OCI-LY3 (cell line): ENCODE results near the gene SRRM1.
"Not testable (repeated sequence)": the region's sequence is repeated elsewhere in the genome, so short reads cannot be mapped to it uniquely, and the experiment has no call there.

Experiments used
- H2AFZ ChIP-seq: fragments of 200-600, 300-600 bp; shearing (Covaris generic); 2 replicates; pipeline ENCODE4 v1.6.0; 2014; ENCODE audit warnings: antibody characterized with exemption, low read depth, low read length
- H3K27ac ChIP-seq: fragments of 200-600, 300-600 bp; sonication (generic); 2 replicates; pipeline ENCODE4 v1.5.1; 2014; ENCODE audit warnings: mild to moderate bottlenecking, low read length, moderate library complexity, mixed read lengths
- H3K27me3 ChIP-seq: fragments of 200-600, 300-600 bp; sonication (generic); 2 replicates; pipeline ENCODE4 v1.6.1; 2014; ENCODE audit warnings: low read depth, low read length, mixed read lengths
- H3K36me3 ChIP-seq: fragments of 200-600, 300-600 bp; sonication (generic); replicated peaks from 2 replicates; pipeline ENCODE3; 2014; ENCODE audit warnings: low read depth, low read length, mixed read lengths
- H3K4me1 ChIP-seq: fragments of 300-600, 200-600 bp; sonication (generic); 2 replicates; pipeline ENCODE4 v1.6.1; 2014; ENCODE audit warnings: low read length, mixed read lengths
- H3K4me2 ChIP-seq: fragments of 200-600, 300-600 bp; sonication (generic); 2 replicates; pipeline ENCODE4 v1.6.1; 2014; ENCODE audit warnings: low read length, mixed read lengths
- H3K4me3 ChIP-seq: fragments of 300-600, 200-600 bp; sonication (generic); 2 replicates; pipeline ENCODE4 v1.5.1; 2014; ENCODE audit warnings: antibody characterized with exemption, mild to moderate bottlenecking, low read length, moderate library complexity
- H3K79me2 ChIP-seq: fragments of 300-600, 200-600 bp; shearing (Covaris generic); 2 replicates; pipeline ENCODE4 v1.6.1; 2014; ENCODE audit warnings: mild to moderate bottlenecking, low read length, mixed read lengths
- H3K9ac ChIP-seq: fragments of 300-600, 200-600 bp; shearing (Covaris generic); 2 replicates; pipeline ENCODE4 v1.6.0; 2014; ENCODE audit warnings: mild to moderate bottlenecking, low read length, moderate library complexity
- H3K9me3 ChIP-seq: fragments of 200-600, 300-600 bp; shearing (Covaris generic); 2 replicates; pipeline ENCODE4 v1.6.1; 2014; ENCODE audit warnings: low read length, mixed read lengths; ENCODE audit not compliant: insufficient read depth
- H4K20me1 ChIP-seq: fragments of 200-600, 300-600 bp; sonication (generic); 2 replicates; pipeline ENCODE4 v1.6.1; 2016; ENCODE audit warnings: low read length, mixed read lengths; ENCODE audit not compliant: insufficient read depth
- EZH2phosphoT487 ChIP-seq: fragments of 200-600 bp; shearing (Covaris generic); IDR thresholded peaks from 2 replicates; pipeline ENCODE4 v1.6.1; 2018; ENCODE audit warnings: antibody characterized with exemption, mixed run types, low read depth
- TF ChIP-seq, protein P1 (sequence below): fragments of 200-600, 300-600 bp; sonication (generic); IDR thresholded peaks from 2 replicates; pipeline ENCODE4 v1.5.1; 2014; ENCODE audit warnings: antibody characterized with exemption, low read length, low read depth

Gene SRRM1

GRCh38 chr1:24673341-24673740, 30.2 kb downstream of the SRRM1 start:
- Histone ChIP-seq H3K9ac (no peak overlapping the region), H3K36me3 (peaks cover 17% of the 10 kb centered on the region), H3K4me2 (no peak overlapping the region), H3K27me3 (no peaks in the 10 kb centered on the region), H3K79me2 (no peaks in the 10 kb centered on the region), H3K9me3 (no peaks in the 10 kb centered on the region), H4K20me1 (no peaks in the 10 kb centered on the region), H3K27ac (no peak overlapping the region), H3K4me3 (no peak overlapping the region), H3K4me1 (no peaks in the 10 kb centered on the region), H2AFZ (no peak overlapping the region)
- TF ChIP-seq, protein P1, sequence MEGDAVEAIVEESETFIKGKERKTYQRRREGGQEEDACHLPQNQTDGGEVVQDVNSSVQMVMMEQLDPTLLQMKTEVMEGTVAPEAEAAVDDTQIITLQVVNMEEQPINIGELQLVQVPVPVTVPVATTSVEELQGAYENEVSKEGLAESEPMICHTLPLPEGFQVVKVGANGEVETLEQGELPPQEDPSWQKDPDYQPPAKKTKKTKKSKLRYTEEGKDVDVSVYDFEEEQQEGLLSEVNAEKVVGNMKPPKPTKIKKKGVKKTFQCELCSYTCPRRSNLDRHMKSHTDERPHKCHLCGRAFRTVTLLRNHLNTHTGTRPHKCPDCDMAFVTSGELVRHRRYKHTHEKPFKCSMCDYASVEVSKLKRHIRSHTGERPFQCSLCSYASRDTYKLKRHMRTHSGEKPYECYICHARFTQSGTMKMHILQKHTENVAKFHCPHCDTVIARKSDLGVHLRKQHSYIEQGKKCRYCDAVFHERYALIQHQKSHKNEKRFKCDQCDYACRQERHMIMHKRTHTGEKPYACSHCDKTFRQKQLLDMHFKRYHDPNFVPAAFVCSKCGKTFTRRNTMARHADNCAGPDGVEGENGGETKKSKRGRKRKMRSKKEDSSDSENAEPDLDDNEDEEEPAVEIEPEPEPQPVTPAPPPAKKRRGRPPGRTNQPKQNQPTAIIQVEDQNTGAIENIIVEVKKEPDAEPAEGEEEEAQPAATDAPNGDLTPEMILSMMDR = no peak
- no peak for TF ChIP-seq EZH2phosphoT487

GRCh38 chr1:24678421-24678820, 35.3 kb downstream of the SRRM1 start:
- H2AFZ ChIP-seq, H3K4me2 ChIP-seq, H4K20me1 ChIP-seq, H3K4me3 ChIP-seq, H3K27ac ChIP-seq, H3K9me3 ChIP-seq, H3K9ac ChIP-seq, H3K79me2 ChIP-seq, H3K36me3 ChIP-seq, H3K27me3 ChIP-seq, H3K4me1 ChIP-seq: not testable (repeated sequence)

GRCh38 chr1:24679725-24680124, 36.6 kb downstream of the SRRM1 start:
- no peak overlapping the region for H3K4me2 ChIP-seq
- no peak overlapping the region for H3K4me3 ChIP-seq
- no peak overlapping the region for H3K9ac ChIP-seq
- no peak overlapping the region for H2AFZ ChIP-seq
- H3K9me3 ChIP-seq = no peaks in the 10 kb centered on the region
- H3K36me3 ChIP-seq = peaks cover 4% of the 10 kb centered on the region
- TF ChIP-seq EZH2phosphoT487 = no peak
- TF ChIP-seq, protein P1 = no peak
- H3K4me1 ChIP-seq = no peaks in the 10 kb centered on the region
- no peaks in the 10 kb centered on the region for H4K20me1 ChIP-seq
- no peaks in the 10 kb centered on the region for H3K27me3 ChIP-seq
- H3K27ac ChIP-seq = no peak overlapping the region
- H3K79me2 ChIP-seq = no peaks in the 10 kb centered on the region

DNA sequence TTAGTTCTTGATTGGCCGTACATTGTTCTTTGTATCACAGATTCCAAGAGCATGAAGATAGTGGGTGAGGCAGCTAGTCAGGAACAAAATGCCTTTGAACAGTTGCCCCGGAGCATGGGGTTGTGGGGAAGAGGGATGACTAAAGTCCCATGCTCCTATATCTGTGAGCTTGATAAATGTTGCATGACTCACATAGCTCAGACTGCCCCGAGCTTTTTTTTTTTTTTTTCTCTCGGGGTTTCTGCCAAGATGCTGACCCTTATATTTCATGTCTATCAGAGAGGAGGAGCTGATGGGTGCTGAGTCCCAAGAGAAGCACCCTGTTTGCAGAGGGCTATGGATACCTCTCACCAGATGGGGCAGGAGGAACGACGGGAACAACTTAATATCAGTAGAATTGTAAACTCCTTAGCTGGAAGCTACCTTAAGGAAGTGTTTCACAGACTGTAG, 40.6 kb downstream of the SRRM1 start:
- Histone ChIP-seq H4K20me1 (no peaks in the 10 kb centered on the region), H3K9me3 (no peaks in the 10 kb centered on the region), H3K36me3 (peaks cover 4% of the 10 kb centered on the region), H3K79me2 (no peaks in the 10 kb centered on the region), H3K27ac (no peak overlapping the region), H3K4me3 (no peak overlapping the region), H3K4me1 (peaks cover 9% of the 10 kb centered on the region; the same call in 1 of the 2 replicates), H3K27me3 (no peaks in the 10 kb centered on the region), H3K9ac (no peak overlapping the region), H3K4me2 (no peak overlapping the region), H2AFZ (no peak overlapping the region)
- TF ChIP-seq, protein P1 = no peak
- TF ChIP-seq EZH2phosphoT487 = no peak

DNA sequence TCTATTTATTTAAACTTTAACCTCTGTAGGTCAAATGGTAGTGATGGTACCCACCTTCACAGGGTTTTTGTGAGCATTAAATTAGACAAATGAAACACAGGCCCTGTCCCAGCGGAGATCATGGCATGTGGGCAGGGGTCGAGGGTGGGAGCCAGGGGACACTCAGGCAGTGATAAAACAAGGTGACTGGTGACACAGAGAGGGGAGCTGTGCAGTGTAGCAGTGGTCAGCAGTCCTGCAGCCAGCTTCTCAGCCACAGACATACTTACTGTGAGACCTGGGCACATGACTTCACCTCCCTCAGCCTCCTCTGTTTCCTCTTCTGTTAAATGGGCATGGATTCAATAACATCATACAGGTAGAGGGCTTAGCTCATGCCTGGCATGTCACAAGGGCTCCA, 44.9 kb downstream of the SRRM1 start:
- H3K27ac ChIP-seq = no peak overlapping the region
- H3K4me2 ChIP-seq = no peak overlapping the region
- H3K9ac ChIP-seq = no peak overlapping the region
- no peak overlapping the region for H2AFZ ChIP-seq
- TF ChIP-seq EZH2phosphoT487 = no peak
- TF ChIP-seq, protein P1 = no peak
- no peaks in the 10 kb centered on the region for H4K20me1 ChIP-seq
- H3K79me2 ChIP-seq = no peaks in the 10 kb centered on the region
- H3K4me3 ChIP-seq = no peak overlapping the region
- peaks cover 13% of the 10 kb centered on the region; the same call in 1 of the 2 replicates for H3K4me1 ChIP-seq
- no peaks in the 10 kb centered on the region for H3K27me3 ChIP-seq
- H3K9me3 ChIP-seq = no peaks in the 10 kb centered on the region
- H3K36me3 ChIP-seq = no peaks in the 10 kb centered on the region
